Midbrain (tissue), 1 donor: ENCODE measurements around the gene ZNF552.
"Not testable (repeated sequence)": the region's sequence is repeated elsewhere in the genome, so short reads cannot be mapped to it uniquely, and the experiment has no call there.

Experiments used
- DNase-seq: peaks from one replicate; lab custom pipeline; 2025; lab: John Stamatoyannopoulos, UW

ZNF552 gene

DNA sequence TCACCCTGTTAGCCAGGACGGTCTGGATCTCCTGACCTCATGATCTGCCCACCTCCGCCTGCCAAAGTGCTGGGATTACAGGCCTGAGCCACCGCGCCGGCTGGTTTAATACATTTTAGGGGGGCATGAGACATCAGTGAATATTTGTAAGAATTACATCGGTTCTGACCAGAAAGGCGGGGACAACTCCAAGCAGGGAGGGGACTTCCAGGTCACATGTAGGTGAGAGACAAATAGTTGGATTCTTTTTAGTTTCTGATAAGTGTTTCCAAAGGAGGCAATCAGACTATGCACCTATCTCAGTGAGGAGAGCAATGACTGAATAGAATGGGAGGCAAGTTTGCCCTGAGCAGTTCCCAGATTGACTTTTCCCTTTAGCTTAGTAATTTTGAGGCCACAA lies 3.7 kb upstream of the ZNF552 start:
- no peak for DNase-seq

DNA sequence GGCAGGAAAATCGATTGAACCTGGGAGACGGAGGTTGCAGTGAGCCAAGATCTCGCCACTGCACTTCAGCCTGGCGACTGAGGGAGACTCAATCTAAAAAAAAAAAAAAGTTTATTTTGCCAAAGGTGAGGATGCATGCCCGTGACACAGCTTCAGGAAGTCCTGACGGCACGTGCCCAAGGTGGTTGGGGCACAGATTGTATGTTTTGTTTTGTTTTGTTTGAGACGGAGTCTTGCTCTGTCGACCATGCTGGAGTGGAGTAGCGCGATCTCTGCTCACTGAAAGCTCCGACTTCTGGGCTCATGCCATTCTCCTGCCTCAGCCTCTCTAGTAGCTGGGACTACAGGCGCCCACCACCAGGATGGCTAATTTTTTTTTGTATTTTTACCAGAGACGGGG lies 3.3 kb upstream of the ZNF552 start:
- no peak for DNase-seq

DNA sequence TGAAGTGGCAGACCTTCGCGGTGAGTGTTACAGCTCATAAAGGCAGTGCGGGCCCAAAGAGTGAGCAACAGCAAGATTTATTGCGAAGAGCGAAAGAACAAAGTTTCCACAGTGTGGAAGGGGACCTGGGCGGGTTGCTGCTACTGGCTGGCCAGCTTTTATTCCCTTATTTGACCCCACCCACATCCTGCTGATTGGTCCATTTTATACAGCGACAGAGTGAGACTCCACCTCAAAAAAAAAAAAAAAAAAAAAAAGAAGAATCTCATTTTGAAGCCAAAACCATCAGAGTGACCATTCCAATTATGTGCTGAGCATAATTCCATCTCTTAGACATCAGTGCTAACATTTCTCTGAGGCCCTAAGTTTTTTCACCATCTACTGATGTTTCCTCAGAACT lies 1.9 kb upstream of the ZNF552 start:
- no peak for DNase-seq

DNA sequence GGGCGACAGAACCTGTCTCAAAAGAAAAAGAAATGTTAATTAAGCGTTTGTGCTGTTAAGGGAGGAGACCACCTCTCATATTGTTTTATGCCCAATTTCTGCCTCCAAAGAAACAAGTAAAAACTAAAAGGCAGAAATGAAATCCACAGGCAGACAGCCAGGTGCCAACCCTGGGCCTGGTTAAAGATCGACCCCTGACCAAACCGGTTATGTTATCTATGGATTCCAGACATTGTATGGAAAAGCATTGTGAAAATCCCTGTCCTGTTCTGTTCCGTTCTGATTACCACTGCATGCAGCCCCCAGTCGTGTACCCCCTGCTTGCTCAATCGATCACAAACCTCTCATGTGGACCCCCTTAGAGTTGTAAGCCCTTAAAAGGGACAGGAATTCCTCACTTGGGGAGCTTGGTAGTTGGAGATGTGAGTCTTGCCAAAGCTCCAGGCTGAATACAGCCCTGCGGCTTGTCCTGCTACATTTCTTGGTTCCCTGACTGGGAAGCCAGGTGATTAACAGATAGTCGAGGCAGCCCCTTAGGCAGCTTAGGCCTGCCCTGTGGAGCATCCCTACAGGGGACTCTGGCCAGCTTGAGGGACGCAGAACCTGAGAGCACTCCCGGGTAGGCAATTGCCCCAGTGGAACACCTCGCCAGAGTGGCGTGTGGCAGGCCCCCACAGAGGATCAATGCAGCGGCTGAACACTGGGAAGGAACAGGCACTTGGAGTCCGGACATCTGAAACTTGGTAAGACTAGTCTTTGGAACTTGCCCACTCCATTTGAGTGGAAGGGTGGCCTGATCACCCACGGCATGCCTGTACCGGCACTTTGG lies 748 bp upstream of the ZNF552 start:
- no peak for DNase-seq

DNA sequence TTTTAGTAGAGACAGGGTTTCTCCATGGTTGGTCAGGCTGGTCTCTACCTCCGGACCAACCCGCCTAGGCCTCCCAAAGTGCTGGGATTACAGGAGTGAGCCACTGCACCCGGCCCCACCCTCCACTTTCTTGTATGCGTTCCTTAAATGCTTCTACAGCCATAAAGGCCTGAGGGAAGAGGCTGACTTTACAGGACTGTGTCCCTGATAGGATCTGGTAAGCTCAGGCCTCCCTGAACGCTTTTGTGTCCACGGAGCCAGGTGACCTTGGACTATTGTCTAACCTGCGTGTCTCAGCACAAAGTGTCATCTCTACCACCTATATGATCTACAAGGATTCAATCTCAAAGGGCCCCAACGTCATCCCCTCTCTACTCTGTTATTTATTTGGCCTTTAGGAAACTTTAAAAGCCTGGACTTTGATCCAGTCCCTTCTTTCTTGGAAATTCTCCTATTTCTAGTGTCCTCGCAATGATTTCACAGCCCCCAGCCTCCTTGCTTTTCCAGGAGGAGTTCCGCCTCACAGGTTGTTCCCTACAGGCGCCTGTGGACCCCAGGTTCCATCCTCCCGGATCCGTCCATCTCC lies 701 bp downstream of the ZNF552 start:
- no peak for DNase-seq

DNA sequence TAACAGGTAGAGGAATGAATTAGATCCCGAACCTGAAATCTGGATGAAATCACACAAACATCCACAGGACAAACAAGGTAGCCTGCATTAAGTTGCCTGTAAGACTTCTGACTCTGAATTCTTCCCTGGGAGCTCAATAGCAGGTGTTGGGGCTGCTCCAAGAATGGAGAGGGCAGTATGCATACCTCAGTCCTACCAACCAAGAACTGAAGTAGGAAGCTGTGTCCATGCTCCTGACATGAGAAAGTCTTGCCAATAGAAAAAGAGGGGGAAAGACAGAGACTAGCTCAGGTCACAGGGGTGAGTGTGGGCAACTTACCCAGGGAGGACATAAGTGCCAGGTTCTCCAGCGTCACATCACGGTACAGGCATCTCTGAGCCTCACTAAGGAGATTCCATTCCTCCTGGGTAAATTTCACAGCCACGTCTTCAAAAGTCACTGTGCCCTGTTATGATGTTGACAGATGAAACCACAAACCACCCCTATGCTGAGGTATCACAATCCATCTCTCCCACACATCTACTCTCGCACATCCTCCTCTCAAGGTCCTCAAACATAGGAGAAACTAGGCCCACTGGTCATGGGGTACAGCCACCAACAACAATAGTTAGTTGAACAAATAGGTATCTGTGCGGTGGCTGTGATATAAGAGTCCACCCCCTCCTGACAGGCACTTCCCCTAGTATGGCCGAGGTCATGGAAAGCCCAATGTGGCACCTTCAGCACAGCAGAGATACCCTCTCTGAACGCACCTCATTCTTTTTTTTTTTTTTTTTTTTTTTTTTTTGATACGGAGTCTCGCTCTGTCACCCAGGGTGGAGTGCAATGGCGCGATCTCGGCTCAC lies 1.5 kb downstream of the ZNF552 start:
- not testable (repeated sequence) for DNase-seq

DNA sequence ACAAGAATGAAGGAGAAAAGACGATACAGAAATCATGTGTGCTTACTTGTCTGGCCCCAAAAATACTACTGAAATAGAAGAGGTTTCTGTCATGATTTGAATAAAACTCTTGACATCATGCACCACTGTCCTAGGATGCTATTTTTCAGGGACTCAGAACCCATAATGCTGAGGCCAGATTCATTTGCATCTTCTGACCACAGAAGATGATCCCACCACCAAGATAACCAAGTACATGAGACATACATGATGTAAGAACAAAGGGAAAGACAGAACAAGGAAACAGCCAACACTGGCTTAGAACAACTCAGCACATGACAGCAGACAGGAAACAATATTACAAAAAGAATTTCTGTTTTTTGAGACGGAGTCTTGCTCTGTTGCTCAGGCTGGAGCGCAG lies 2.5 kb downstream of the ZNF552 start:
- no peak for DNase-seq

DNA sequence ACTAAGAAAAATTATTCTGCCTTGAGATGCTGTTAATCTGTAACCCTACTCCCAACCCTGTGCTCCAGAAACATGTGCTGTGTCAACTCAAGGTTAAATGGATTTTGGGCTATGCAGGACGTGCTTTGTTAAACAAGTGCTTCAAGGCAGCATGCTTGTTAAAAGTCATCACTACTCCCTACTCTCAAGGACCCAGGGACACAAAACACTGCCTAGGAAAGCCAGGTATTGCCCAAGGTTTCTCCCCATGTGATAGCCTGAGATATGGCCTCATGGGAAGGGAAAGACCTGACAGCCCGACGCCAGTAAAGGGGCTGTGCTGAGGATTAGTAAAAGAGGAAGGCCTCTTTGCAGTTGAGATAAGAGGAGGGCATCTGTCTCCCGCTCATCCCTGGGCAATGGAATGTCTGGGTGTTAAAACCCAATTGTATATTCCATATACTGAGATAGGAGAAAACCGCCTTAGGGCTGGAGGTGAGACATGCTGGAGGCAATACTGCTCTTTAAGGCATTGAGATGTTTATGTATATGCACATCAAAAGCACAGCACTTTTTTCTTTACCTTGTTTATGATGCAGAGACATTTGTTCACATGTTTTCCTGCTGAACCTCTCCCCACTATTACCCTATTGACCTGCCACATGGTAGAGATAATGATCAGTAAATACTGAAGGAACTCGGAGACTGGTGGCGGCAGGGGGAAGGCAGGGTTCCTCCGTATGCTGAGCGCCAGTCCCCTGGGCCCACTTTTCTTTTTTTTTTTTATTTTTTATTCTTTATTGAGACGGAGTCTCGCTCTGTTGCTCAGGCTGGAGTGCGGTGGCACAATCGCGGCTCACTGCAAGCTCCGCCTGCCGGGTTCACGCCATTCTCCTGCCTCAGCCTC lies 4.1 kb downstream of the ZNF552 start:
- not testable (repeated sequence) for DNase-seq

DNA sequence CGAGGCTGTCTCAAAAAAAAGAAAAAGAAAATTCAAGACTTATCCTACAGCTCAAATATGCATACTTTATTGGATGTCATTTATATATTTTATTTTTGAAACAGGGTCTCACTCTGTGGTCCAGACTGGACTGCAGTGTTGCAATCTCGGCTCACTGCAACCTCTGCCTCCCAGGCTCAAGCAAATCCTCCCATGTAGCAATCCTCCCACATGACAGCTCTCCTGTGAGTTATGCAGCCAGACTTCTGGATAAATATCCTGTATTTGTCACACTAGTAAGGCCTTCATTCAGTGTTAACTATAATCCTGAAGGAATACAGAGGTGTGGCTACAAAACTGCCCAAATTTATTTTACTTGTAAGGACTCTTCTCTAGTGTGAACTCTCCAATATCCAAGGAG lies 7.2 kb downstream of the ZNF552 start:
- no peak for DNase-seq

DNA sequence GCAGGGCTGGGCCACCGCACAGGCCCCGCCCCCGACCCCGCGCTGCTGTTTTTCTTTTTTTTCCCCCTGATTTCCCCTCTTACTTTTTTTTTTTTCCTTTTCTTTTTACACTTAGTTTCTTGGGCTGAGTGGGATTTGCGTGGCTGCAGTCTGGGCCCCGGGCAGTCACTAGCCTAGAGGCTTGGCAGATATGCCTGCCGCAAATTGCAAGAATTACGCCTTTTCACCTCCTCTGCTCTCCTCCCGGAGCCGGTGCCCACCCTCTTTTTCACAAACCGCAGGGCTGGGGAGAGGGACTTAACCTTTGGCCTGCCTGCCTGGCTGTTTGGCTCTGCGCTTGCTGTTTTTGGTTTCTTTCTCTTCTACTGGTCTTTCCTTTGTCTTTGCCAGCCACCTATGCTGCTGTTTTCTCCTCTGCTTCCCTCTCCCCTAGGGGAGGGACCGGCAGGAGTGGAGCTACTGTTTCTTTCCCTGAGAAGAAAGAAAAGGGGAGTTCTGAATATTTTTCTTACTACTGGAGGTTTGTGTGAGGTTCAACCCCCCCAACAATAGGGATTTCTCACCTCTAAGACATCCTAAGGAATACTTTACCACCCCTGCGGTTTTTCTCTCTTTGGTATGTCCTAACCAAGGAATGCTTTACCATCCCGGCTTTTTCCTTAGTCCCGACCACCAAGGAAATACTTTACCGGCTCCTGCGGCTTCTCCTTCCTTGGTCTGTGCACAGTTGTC lies 11.0 kb downstream of the ZNF552 start:
- no peak for DNase-seq

DNA sequence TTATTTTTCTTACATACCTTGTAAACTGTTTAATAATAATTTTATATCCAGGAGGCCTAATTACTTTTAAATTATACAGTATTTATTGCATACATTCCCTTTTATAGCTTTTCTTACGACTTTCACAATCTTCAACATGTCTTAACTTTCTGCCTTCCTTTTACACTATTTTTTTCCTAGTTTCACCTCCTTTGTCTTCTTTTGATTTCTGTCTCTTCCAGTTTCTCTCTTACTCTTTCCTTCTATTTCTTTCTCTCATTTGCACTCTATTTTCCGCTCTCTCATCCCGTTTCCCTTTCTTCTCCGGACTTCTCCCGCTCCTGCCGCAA lies 11.5 kb downstream of the ZNF552 start:
- DNase-seq, result no peak

DNA sequence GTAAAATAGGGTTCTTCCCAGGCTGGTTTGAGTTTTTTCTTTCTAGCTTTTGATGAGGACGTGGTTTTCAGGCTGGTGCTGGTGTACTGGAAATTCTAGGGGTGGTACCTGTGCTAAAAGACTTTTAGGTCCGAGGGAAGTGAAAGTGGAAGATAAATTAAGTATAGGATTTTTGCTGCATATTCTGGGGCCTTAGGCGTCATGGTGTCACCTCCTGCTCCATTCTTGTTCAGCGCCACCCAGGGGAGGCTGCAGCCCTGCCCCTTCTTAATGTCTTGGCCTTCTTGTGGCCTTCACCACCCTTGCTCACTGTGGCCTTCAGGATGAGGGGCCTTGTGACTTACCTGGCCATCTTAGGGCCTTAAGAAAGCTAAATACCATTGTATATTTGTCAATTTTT lies 12.4 kb downstream of the ZNF552 start:
- no peak for DNase-seq

DNA sequence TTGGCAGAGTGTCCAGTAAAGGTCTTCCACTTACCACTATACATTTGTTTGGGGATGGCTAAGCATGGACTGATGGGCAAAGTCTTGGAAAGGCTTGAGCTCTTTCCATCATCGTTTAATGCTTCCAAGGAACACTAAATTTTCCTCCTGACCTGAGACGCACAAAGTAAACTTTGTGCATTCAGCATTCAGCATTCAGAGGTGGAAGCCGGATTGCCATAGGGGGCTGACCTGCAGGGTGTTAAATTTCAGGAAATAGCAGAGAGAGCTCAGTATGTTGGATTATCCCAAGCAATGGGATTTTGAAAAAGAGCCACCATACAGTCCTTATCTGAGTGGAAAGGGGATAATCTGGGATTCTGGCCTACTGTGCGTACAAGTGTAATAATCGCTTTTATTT lies 14.0 kb downstream of the ZNF552 start:
- DNase-seq, result no peak

DNA sequence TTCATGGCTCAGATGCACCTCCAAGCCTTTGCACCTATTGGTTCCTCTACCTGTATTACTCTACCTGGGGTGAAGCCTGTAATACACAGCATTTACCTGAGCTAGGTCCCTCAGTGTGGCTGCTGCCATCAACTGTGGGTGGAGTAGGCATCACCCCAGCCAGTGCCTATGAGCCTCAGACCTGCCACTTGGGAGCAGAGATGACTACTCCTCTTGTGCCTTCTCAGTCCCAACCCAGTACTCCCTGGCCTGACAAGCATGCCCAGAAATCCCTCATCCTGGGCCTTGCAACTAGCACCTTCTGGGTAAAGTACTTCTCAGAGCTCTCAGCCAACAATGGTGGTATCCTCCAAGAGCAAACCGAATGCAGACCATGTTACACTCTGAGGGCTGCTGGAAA lies 18.1 kb downstream of the ZNF552 start:
- DNase-seq, result not testable (repeated sequence)

DNA sequence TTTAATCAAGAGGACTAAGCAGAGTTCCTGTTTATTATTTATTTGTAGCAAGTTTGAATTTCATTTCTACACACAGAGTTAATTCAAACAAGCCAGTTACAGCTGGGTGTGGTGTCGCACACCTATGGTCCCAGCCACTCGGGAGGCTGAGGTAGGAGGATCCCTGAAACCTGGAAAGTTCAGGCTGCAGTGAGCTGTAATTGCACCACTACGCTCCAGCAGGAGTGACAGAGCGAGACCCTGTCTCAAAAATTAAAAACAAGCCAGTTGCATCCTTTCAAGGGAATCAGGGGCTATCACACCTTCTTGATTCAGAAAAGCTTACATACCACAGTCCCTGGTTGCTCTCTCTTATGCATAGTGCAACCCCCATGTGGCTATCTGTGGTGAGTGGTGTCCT lies 25.4 kb downstream of the ZNF552 start:
- no peak for DNase-seq

DNA sequence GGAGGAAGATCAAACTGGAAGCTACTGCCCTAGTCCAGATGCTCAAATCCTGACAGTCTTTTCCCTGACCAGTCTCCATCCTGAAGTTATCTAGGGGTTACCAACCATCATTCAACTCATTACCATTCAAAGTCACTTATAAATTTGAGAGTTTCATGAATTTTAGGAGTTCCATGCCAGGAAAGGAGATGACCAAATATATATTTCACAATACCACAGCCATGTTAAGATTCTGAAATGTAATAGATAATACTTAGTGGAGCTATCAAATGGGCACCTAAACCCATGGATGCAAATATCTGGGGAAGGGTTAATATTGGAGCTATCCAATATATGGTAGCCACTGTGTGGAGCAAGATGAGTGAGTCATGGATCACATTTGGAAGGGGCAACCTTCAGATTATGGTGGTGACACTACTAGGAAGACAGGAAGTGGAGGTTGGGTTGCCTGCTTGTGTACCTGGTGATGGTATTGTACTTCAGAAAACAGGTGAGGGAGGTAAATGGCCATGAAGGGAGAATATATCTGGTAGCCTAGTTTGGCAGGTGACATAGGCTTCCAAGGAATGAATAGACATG lies 26.5 kb downstream of the ZNF552 start:
- DNase-seq, result no peak

DNA sequence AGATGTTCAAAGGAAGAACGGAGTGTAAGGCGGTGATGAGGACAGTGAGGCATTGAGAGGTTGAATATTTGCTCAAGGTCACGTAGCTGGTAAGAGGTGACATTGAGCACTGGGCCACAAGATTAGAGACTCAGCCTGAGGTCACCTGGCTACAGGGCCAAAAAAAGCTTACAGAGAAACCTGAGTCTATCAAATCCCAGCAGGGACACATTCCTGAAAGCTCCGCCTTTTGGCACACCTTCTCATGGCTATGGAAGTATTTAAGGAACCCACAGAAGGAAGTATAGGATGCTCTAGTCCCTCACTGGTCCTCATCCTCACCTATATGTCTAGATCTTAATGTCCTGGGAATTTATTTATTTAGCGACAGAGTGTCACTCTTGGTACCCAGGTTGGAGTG lies 27.8 kb downstream of the ZNF552 start:
- DNase-seq, result no peak

DNA sequence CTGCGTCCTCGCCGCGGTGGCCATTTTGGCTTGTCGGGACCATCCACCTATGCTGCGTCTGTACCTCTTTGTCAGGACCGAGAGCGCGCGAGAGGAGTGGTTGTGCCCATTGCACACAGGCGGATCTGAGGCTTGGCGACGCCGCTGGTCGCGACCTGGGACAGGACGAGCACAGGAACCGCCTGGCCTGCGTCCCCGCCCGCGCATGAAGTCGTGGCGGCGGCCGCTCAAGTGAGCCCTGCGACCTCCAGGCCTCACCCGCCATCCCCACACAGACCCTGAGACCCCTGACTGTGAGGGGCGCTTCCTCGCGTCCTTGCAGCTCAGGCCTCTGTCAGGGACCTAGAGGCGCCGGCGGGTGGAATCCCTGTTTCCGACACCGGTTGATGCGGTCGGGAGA lies 28.4 kb downstream of the ZNF552 start:
- no peak for DNase-seq

DNA sequence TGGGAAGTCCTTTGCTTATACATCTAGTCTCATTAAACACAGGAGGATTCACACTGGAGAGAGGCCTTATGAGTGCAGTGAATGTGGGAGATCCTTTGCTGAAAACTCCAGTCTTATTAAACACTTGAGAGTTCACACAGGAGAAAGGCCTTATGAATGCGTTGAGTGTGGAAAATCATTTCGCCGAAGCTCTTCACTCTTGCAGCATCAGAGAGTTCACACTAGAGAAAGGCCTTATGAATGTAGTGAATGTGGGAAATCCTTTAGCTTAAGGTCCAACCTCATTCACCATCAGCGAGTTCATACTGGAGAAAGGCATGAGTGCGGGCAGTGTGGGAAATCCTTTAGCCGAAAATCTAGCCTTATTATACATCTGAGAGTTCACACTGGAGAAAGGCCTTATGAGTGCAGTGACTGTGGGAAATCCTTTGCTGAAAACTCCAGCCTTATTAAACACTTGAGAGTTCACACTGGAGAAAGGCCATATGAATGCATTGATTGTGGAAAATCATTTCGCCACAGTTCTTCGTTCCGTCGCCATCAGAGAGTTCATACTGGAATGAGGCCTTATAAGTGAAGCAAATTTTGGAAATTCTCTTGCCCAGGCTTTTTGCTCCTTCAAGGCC lies 35.4 kb downstream of the ZNF552 start:
- DNase-seq, result no peak

DNA sequence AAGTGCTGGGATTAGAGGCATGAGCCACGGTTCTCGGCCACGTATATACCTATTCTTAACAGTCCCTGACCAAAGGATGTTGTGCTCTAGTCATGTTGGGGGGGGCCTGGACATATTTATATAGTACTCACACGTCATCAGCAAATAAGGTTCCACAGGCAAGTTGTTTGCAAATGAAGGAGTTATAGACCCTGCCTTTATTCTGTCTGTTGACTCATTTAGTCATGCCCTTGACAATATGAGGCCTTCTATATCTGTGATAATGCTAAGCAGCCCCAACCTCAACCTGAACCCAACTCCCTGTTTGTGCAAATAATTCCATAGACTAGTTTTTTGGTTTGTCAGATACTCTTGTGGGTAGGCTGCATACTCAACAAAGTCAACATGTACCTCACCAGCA lies 36.4 kb downstream of the ZNF552 start:
- DNase-seq, result no peak
